GM12891 (cell line): Measurements from ENCODE around the gene ITPRID1.

Experiments
- PAX5 ChIP-seq: IDR thresholded peaks from 2 replicates; pipeline ENCODE4 v1.6.1; 2011; ENCODE audit warnings: low read length, moderate library complexity, mild to moderate bottlenecking; ENCODE audit not compliant: insufficient read depth, severe bottlenecking
- POLR2A ChIP-seq: IDR thresholded peaks from 2 replicates; pipeline ENCODE4 v1.6.1; 2011; ENCODE audit warnings: low read depth, low read length, control low read depth
- POU2F2 ChIP-seq: IDR thresholded peaks from 2 replicates; pipeline ENCODE4 v1.6.1; 2011; ENCODE audit warnings: low read depth, mild to moderate bottlenecking, control low read depth, low read length, moderate library complexity
- TAF1 ChIP-seq: IDR thresholded peaks from 2 replicates; pipeline ENCODE4 v1.6.1; 2011; ENCODE audit warnings: low read depth, low read length, control low read depth

DNA sequence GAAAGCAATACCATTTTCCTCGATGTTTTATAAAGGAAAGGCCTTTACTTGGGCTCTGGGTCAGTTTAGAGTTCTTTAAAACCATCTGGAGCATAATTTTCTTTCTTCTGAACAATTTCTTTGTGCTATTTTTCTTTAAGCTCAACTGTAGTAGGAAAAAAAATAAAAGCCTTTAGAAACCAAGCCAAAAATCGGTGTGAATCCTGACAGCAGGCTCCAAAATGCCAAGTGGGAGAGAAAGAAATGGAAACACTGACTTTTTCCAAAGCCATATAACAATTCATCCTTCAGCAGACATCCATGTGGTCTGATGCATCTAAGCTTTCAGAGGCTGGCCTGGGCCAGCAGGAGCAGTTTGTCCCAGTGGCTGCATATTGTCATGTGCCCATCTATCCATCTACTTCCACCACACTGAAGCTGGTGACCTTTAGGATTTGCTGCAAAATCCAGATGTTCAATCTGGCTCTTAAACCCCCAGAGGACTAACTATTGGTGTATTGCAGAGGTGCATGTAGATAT is 23.0 kb upstream of the ITPRID1 start:
- TF ChIP-seq POLR2A (no peak), TAF1 (no peak), POU2F2 (no peak), PAX5 (no peak)
